22Rv1 (cell line): ENCODE data around the gene CHID1.

ENCODE experiments used
- H3K27ac ChIP-seq: fragments of 450-650 bp; 2 replicates; pipeline ENCODE4 v1.5.1; 2017
- CTCF ChIP-seq: fragments of 450-650 bp; IDR thresholded peaks from 2 replicates; pipeline ENCODE4 v1.5.1; 2017; ENCODE audit warnings: mild to moderate bottlenecking
- ZFX ChIP-seq: fragments of 450-650 bp; IDR thresholded peaks from 2 replicates; pipeline ENCODE4 v1.6.1; 2017; ENCODE audit warnings: antibody characterized with exemption, borderline replicate concordance

Gene CHID1

GRCh38 chr11:944711-945470, 34.3 kb upstream of the CHID1 start:
- TF ChIP-seq CTCF (no peak), ZFX (no peak)
- no peak overlapping the region for H3K27ac ChIP-seq

- TF ChIP-seq CTCF (no peak), ZFX (no peak)
- no peak overlapping the region for H3K27ac ChIP-seq
Observed at GRCh38 chr11:942823-943222, 32.2 kb upstream of the CHID1 start.

DNA sequence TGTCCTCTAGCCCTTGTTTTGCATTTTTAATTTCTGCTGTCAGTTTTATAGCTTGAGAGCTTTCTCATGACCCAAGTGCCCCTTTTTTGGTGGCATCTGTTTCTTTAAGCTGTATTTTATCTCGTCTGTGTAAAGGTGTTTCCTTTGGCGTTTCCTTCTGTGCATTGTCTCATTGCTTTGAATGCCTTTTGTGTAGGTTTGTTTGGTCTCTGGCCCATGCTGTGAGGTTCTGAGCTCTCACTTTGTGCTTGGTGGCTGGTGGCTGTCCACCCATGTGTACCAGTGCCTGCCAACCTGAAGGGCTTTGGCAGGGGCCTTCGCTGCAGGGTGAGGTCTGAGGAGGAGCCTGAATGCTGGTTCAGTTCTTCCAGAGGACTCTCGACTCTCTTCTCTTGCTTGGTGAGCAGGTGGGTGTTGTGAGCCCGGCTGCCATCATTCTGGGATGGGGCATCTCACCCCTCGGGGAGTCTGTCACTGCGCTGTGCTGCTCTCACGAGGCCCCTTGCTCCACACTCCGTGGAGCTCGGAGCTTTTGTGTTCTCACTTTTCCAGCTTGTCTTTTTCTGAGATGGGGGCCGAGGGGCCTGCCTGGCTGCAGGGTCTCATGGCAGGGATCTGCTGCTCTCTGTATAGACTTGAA, 30.0 kb upstream of the CHID1 start:
- no peak overlapping the region for H3K27ac ChIP-seq
- TF ChIP-seq ZFX (no peak), CTCF (no peak)

- TF ChIP-seq ZFX (no peak), CTCF (no peak)
- H3K27ac ChIP-seq = no peak overlapping the region
Observed at GRCh38 chr11:937841-938261, 27.2 kb upstream of the CHID1 start.

- TF ChIP-seq CTCF (no peak), ZFX (no peak)
Observed at GRCh38 chr11:936199-936598, 25.6 kb upstream of the CHID1 start.

DNA sequence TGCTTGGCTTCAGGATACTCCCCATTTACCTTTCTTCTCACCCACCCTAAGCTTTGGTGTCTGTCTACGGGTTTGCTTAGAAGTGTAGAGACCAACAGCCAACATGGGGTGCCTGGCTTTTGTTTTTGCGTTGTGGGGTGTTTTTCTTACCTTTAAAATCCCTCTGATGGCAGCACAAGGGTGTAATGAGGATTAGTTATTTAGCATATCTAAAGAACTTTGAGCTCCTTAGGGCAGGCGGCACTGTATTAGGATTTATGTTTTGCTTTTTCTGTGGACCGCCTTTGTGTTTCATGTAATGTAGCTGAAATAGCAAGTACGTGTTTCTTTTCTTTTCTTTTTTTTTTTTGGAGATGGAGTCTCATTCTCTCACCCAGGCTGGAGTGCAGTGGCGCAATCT, 23.9 kb upstream of the CHID1 start:
- H3K27ac ChIP-seq = no peak overlapping the region
- TF ChIP-seq ZFX (no peak), CTCF (no peak)

More at GRCh38 chr11:936199-936598, 25.6 kb upstream of the CHID1 start:
- H3K27ac ChIP-seq = no peak overlapping the region

DNA sequence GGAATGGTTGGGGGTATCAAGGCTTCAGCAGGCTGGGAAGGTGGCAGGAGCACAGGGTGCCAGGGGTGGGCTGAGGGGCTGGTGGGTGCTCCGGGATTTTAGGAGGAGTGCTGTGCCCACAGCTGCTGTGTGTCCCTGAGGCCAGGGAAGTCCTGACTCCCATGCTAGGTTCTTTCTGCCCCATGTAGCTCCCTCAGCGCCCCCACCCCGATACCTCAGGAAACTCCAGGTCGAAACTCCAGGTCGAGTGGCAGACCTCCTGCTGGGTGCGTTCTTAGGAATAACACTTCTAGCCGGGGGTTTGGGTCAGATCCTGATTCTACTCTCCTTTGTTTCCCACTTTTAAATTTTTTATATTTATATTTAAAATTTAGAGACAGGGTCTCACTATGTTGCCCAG, 23.3 kb upstream of the CHID1 start:
- H3K27ac ChIP-seq = no peak overlapping the region
- no peak for TF ChIP-seq ZFX
- TF ChIP-seq CTCF = no peak
